ENCODE data around the gene DKK3. TPM values are rescaled to one million over a fixed set of nuclear protein-coding genes. Genes with fewer than 3 reads are reported as not detected.

The DKK3 gene
- total and polyA plus RNA-seq, 2 of the 13 experiments (the other 11 are each of a cell fraction or from before 2014, with no cell fraction given): 0.09 to 0.67 TPM

- Histone ChIP-seq H3K9ac (ENCODE audit: insufficient read depth, low read depth, low read length) (no peak overlapping the region), H3K9me3 (ENCODE audit: low read length) (no peaks in the 10 kb centered on the region), H3K4me1 (ENCODE audit: insufficient read depth, low read length) (no peaks in the 10 kb centered on the region), H3K27me3 (ENCODE audit: control insufficient read depth in 1 of 2, insufficient read depth in 2 of 2, low read length in 2 of 2) (peaks cover 6 to 43% of the 10 kb centered on the region in 2 experiments), H3K27ac (ENCODE audit: extremely low read length, insufficient read depth, low read length) (no peak overlapping the region), H3K4me3 (replicated peaks in 1 of 3; ENCODE audit: insufficient read depth in 1 of 3, low read depth in 2 of 3, low read length in 3 of 3) (no peak overlapping the region), H3K79me2 (ENCODE audit: insufficient read depth, low read length) (no peaks in the 10 kb centered on the region), H3K36me3 (replicated peaks in 1 of 2; ENCODE audit: control insufficient read depth in 1 of 2, insufficient read depth in 2 of 2, low read length in 2 of 2) (no peaks in the 10 kb centered on the region), H2AFZ (ENCODE audit: low read length) (no peak overlapping the region), H4K20me1 (ENCODE audit: insufficient read depth, low read length) (no peaks in the 10 kb centered on the region), H3K4me2 (ENCODE audit: low read depth, low read length) (no peak overlapping the region)
- FAIRE-seq (no peak), ATAC-seq (no peak), DNase-seq (ENCODE audit: low spot score) (no peak)
- POLR2A ChIA-PET: no interaction called here
- CTCF ChIA-PET (ENCODE audit: low intra/inter-chr PET ratio, low total read pairs): no interaction called here
- no TSS peak for BruUV-seq (replicated peaks)
- intact Hi-C loops (cut with micrococcal nuclease; ENCODE audit: unreplicated experiment) (no loop called here), in situ Hi-C loops (cut with HindIII; ENCODE audit: extremely low pct_ligation_motif_present, low pct_unique_long_range_greater_than_20kb) (no loop called here)
- 80% methylated on average over 1 of the region's 1 CpG for WGBS (ENCODE audit: low lambda C conversion rate)
- TF ChIP-seq REST (IDR thresholded peaks at IDR 0.05; ENCODE audit: borderline replicate concordance in 1 of 2, low read depth in 1 of 2, low read length in 2 of 2) (no peak), NKX3-1 (CRISPR knock-in tag; IDR thresholded peaks at IDR 0.05) (no peak), RAD51 (IDR thresholded peaks at IDR 0.05; ENCODE audit: borderline replicate concordance) (no peak), ZBTB40 (IDR thresholded peaks at IDR 0.05) (no peak), ZBTB40 (CRISPR knock-in tag; IDR thresholded peaks at IDR 0.05) (no peak), EEA1 (CRISPR knock-in tag; IDR thresholded peaks at IDR 0.05; ENCODE audit: borderline replicate concordance) (no peak), MXI1 (IDR thresholded peaks at IDR 0.05; ENCODE audit: borderline replicate concordance, low read depth, low read length) (no peak), ZBTB37 (CRISPR knock-in tag; IDR thresholded peaks at IDR 0.05) (no peak), PAWR (CRISPR knock-in tag; IDR thresholded peaks at IDR 0.05; ENCODE audit: borderline replicate concordance) (no peak)
Observed at GRCh38 chr11:12005476-12005875, 3.0 kb downstream of the DKK3 start.

All from HepG2 (cell line).